H1 (cell line): ENCODE results near the gene NUP133. TPM values are rescaled to one million over a fixed set of nuclear protein-coding genes. Genes with fewer than 3 reads are reported as not detected.

Experiments
- CTCF ChIA-PET: fragments of 300-600 bp; sonication (Branson Sonifier 250); formaldehyde crosslinking; loops from one replicate; lab custom pipeline; 2021; ENCODE audit not compliant: partially characterized antibody; lab: Charles Lee
- POLR2A ChIA-PET: fragments of 300-600 bp; sonication (Branson Sonifier 250); formaldehyde crosslinking; loops from one replicate; lab custom pipeline; 2021; ENCODE audit warnings: inconsistent platforms; ENCODE audit not compliant: partially characterized antibody; lab: Charles Lee
- DNase-seq, 2 experiments: peaks; one replicate each; pipeline versions ENCODE4 v3.0.0 to v3.0.0-alpha.2; 2010 to 2022; ENCODE audit warnings: low spot score in 2 of 2, low read depth in 1 of 2, mixed read lengths in 1 of 2
- FAIRE-seq: peaks from 2 replicates; lab custom pipeline; 2011; peaks lifted over from hg19 to GRCh38; lab: Jason Lieb, UNC
- H2AFZ ChIP-seq: 2 replicates; pipeline ENCODE4 v1.8.1; 2012; ENCODE audit warnings: low read length, inconsistent platforms
- H2AK5ac ChIP-seq: 2 replicates; pipeline ENCODE4 v1.6.1; 2013; ENCODE audit warnings: low read depth, low read length
- H2BK120ac ChIP-seq: replicated peaks from 2 replicates; pipeline ENCODE3; 2013; ENCODE audit warnings: low read depth, low read length, inconsistent platforms
- H2BK12ac ChIP-seq: 2 replicates; pipeline ENCODE4 v1.6.1; 2013; ENCODE audit warnings: low read depth, low read length
- H2BK15ac ChIP-seq: 2 replicates; pipeline ENCODE4 v1.6.1; 2013; ENCODE audit warnings: low read length
- H2BK20ac ChIP-seq: 2 replicates; pipeline ENCODE4 v1.6.1; 2013; ENCODE audit warnings: low read length
- H2BK5ac ChIP-seq: 2 replicates; pipeline ENCODE4 v1.6.1; 2013; ENCODE audit warnings: low read depth, low read length
- H3K14ac ChIP-seq: 2 replicates; pipeline ENCODE4 v1.6.1; 2013; ENCODE audit warnings: inconsistent platforms; ENCODE audit not compliant: insufficient read length
- H3K18ac ChIP-seq: 2 replicates; pipeline ENCODE4 v1.6.1; 2013; ENCODE audit warnings: low read length; ENCODE audit errors: extremely low read depth
- H3K23ac ChIP-seq: 2 replicates; pipeline ENCODE4 v1.6.1; 2013; ENCODE audit warnings: inconsistent platforms; ENCODE audit not compliant: insufficient read length
- H3K23me2 ChIP-seq: 2 replicates; pipeline ENCODE4 v1.6.1; 2013; ENCODE audit warnings: low read depth, low read length
- H3K27ac ChIP-seq: 2 replicates; pipeline ENCODE4 v1.6.1; 2011; ENCODE audit warnings: low read depth, low read length, inconsistent platforms
- H3K27me3 ChIP-seq, 4 experiments: replicated peaks in 1 of 4; 1 replicate in 1 of 4; 2 replicates in 3 of 4; pipeline versions ENCODE4 v1.6.1 to v1.8.1; 2011 to 2013; ENCODE audit warnings: low read length in 3 of 4, mild to moderate bottlenecking in 3 of 4, inconsistent platforms in 2 of 4, mixed read lengths in 2 of 4, moderate library complexity in 1 of 4; ENCODE audit not compliant: control insufficient read depth in 3 of 4, insufficient read depth in 3 of 4; ENCODE audit errors: extremely low read depth in 1 of 4
- H3K36me3 ChIP-seq, 4 experiments: 2 replicates each; pipeline versions ENCODE4 v1.6.1 to v1.8.1; 2011 to 2013; ENCODE audit warnings: mild to moderate bottlenecking in 4 of 4, low read length in 3 of 4, moderate library complexity in 2 of 4, control low read depth in 1 of 4, inconsistent platforms in 1 of 4; ENCODE audit not compliant: insufficient read depth in 4 of 4, control insufficient read depth in 2 of 4
- H3K4ac ChIP-seq: replicated peaks from 2 replicates; pipeline ENCODE3; 2013; ENCODE audit warnings: low read length, low read depth, mixed read lengths, inconsistent platforms; ENCODE audit not compliant: insufficient read length
- H3K4me1 ChIP-seq, 4 experiments: replicated peaks in 1 of 4; 1 replicate in 1 of 4; 2 replicates in 3 of 4; pipeline versions ENCODE4 v1.6.1 to v1.8.1; 2011 to 2013; ENCODE audit warnings: low read length in 3 of 4, inconsistent platforms in 2 of 4, mixed read lengths in 1 of 4; ENCODE audit not compliant: insufficient read depth in 4 of 4, control insufficient read depth in 3 of 4
- H3K4me2 ChIP-seq, 2 experiments: 2 replicates each; pipeline versions ENCODE4 v1.6.1 to v1.8.1; 2011 to 2013; ENCODE audit warnings: low read depth in 2 of 2, low read length in 2 of 2, control low read depth in 1 of 2, inconsistent platforms in 1 of 2, mild to moderate bottlenecking in 1 of 2; ENCODE audit not compliant: insufficient read depth in 1 of 2
- H3K4me3 ChIP-seq, 4 experiments: fragments of 200-600, 300-600 bp in 1 of 4; sonication (generic), shearing (Covaris generic), sonication (Bioruptor Twin) in 1 of 4; 2 replicates each; pipeline versions ENCODE4 v1.5.1 to v1.8.1; 2011 to 2016; ENCODE audit warnings: low read length in 4 of 4, low read depth in 3 of 4, control low read depth in 2 of 4, inconsistent platforms in 2 of 4, mild to moderate bottlenecking in 2 of 4, mixed read lengths in 1 of 4, moderate library complexity in 1 of 4; ENCODE audit not compliant: insufficient read depth in 2 of 4; ENCODE audit errors: extremely low read depth in 1 of 4
- H3K56ac ChIP-seq: replicated peaks from 2 replicates; pipeline ENCODE3; 2013; ENCODE audit warnings: low read depth, mild to moderate bottlenecking, mixed read lengths, low read length, inconsistent platforms; ENCODE audit not compliant: insufficient read length
- H3K79me1 ChIP-seq: 2 replicates; pipeline ENCODE4 v1.6.1; 2013; ENCODE audit warnings: low read depth, low read length, control low read depth
- H3K79me2 ChIP-seq, 2 experiments: 2 replicates each; pipeline versions ENCODE4 v1.6.1 to v1.8.1; 2012 to 2013; ENCODE audit warnings: low read length in 2 of 2, mild to moderate bottlenecking in 2 of 2, inconsistent platforms in 1 of 2; ENCODE audit not compliant: insufficient read depth in 2 of 2, control insufficient read depth in 1 of 2
- H3K9ac ChIP-seq, 4 experiments: replicated peaks in 1 of 4; 1 replicate in 1 of 4; 2 replicates in 3 of 4; pipeline versions ENCODE4 v1.6.1 to v1.8.1; 2011 to 2013; ENCODE audit warnings: low read depth in 3 of 4, low read length in 3 of 4, control low read depth in 2 of 4, mild to moderate bottlenecking in 2 of 4, moderate library complexity in 2 of 4, inconsistent platforms in 1 of 4; ENCODE audit errors: extremely low read depth in 1 of 4
- H3K9me3 ChIP-seq, 2 experiments: 2 replicates each; pipeline versions ENCODE4 v1.6.1 to v1.8.1; 2012 to 2013; ENCODE audit warnings: mild to moderate bottlenecking in 2 of 2, moderate library complexity in 2 of 2, control low read depth in 1 of 2, inconsistent platforms in 1 of 2, low read depth in 1 of 2, low read length in 1 of 2, mixed read lengths in 1 of 2; ENCODE audit not compliant: insufficient read depth in 2 of 2
- H4K20me1 ChIP-seq, 2 experiments: replicated peaks in 1 of 2; 2 replicates each; pipeline versions ENCODE3 to v1.8.1; 2011 to 2013; ENCODE audit warnings: inconsistent platforms in 2 of 2, low read length in 2 of 2, mild to moderate bottlenecking in 1 of 2; ENCODE audit not compliant: insufficient read depth in 2 of 2, control insufficient read depth in 1 of 2
- H4K5ac ChIP-seq: 2 replicates; pipeline ENCODE4 v1.6.1; 2013; ENCODE audit warnings: low read length, low read depth, mixed read lengths, inconsistent platforms; ENCODE audit not compliant: insufficient read length
- H4K8ac ChIP-seq: 2 replicates; pipeline ENCODE4 v1.8.0; 2013; ENCODE audit warnings: mild to moderate bottlenecking, moderate library complexity, low read length, inconsistent platforms; ENCODE audit not compliant: insufficient read depth; ENCODE audit errors: extremely low read depth
- H4K91ac ChIP-seq: replicated peaks from 2 replicates; pipeline ENCODE3; 2013; ENCODE audit warnings: low read length, mixed read lengths, inconsistent platforms; ENCODE audit not compliant: insufficient read length
- CTBP2 ChIP-seq: IDR thresholded peaks from 2 replicates; pipeline ENCODE4 v1.7.0; 2011; ENCODE audit warnings: borderline replicate concordance, mild to moderate bottlenecking, moderate library complexity, mixed read lengths, low read length; ENCODE audit not compliant: insufficient read depth, insufficient read length
- EP300 ChIP-seq, 2 experiments: IDR thresholded peaks; 1 replicate in 1 of 2; 2 replicates in 1 of 2; pipeline ENCODE4 v1.6.1; 2011 to 2012; ENCODE audit warnings: low read depth in 2 of 2, low read length in 2 of 2, mild to moderate bottlenecking in 2 of 2, borderline replicate concordance in 1 of 2, inconsistent platforms in 1 of 2, moderate library complexity in 1 of 2
- MAFK ChIP-seq: IDR thresholded peaks from 2 replicates; pipeline ENCODE4 v1.6.1; 2012; ENCODE audit warnings: low read depth, mild to moderate bottlenecking, improper control_type of control experiment, low read length
- NRF1 ChIP-seq: IDR thresholded peaks from 2 replicates; pipeline ENCODE4 v1.6.1; 2011; ENCODE audit warnings: mild to moderate bottlenecking, low read depth, low read length, improper control_type of control experiment
- RAD21 ChIP-seq, 2 experiments: IDR thresholded peaks in 1 of 2; conservative IDR thresholded peaks in 1 of 2; 2 replicates each; pipeline ENCODE4 v1.6.1; 2011; ENCODE audit warnings: low read depth in 2 of 2, low read length in 2 of 2, improper control_type of control experiment in 1 of 2, inconsistent platforms in 1 of 2, mild to moderate bottlenecking in 1 of 2, moderate library complexity in 1 of 2
- RNF2 ChIP-seq: fragments of 200-900, 300-1000 bp; sonication (generic); IDR thresholded peaks from 2 replicates; pipeline ENCODE4 v1.7.1; 2016; ENCODE audit warnings: borderline replicate concordance, low read depth, mild to moderate bottlenecking, antibody characterized with exemption, low read length; ENCODE audit not compliant: poor library complexity, severe bottlenecking; ENCODE audit errors: missing control alignments
- SAP30 ChIP-seq: fragments of 300-600 bp; sonication (generic); IDR thresholded peaks from 2 replicates; pipeline ENCODE4 v1.7.1; 2012; ENCODE audit warnings: low read length, moderate library complexity, mild to moderate bottlenecking, inconsistent platforms; ENCODE audit not compliant: insufficient read depth, insufficient replicate concordance
- SP1 ChIP-seq: IDR thresholded peaks from 2 replicates; pipeline ENCODE4 v1.6.1; 2011; ENCODE audit warnings: low read depth, low read length
- SP2 ChIP-seq: IDR thresholded peaks from 2 replicates; pipeline ENCODE4 v1.6.1; 2012; ENCODE audit warnings: mild to moderate bottlenecking, low read length, inconsistent platforms
- TAF7 ChIP-seq: optimal IDR thresholded peaks from 2 replicates; pipeline ENCODE3; 2011; ENCODE audit warnings: low read depth, mild to moderate bottlenecking, inconsistent platforms, low read length, moderate library complexity, borderline replicate concordance
- WGBS, 2 experiments: shearing (Covaris generic) in 1 of 2; methylation state at CpG; one replicate each; pipeline versions ENCODE4 v1.1.6 to v1.1.7; 2013 to 2015; ENCODE audit warnings: low lambda C conversion rate in 2 of 2, mixed read lengths in 2 of 2, inconsistent platforms in 1 of 2, low coverage in 1 of 2, missing lambda C conversion rate in 1 of 2; ENCODE audit not compliant: insufficient replicate concordance in 2 of 2, insufficient coverage in 1 of 2, insufficient read length in 1 of 2; ENCODE audit errors: extremely low coverage in 1 of 2, missing lambda C conversion rate in 1 of 2; 5-methylcytosine and 5-hydroxymethylcytosine counted together
- polyA plus RNA-seq, 7 experiments: library from polyadenylated mRNA; depleted of rRNA in 3 of 7; stranded (reverse) in 5 of 7; unstranded in 2 of 7; fragments of >200 nt in 5 of 7; fragments of 200-250 nt in 2 of 7; gene quantifications; 1 replicate in 5 of 7; 2 replicates in 1 of 7; 4 replicates in 1 of 7; pipeline versions ENCODE4 v1.2.1 to v1.2.3, GENCODE V29; 2011 to 2013; ENCODE audit warnings: missing spikeins in 2 of 7, mixed read lengths in 2 of 7
- total RNA-seq: library from RNA; stranded (reverse); fragmentation: NEBNext Ultra II Directional; extraction: Animal tissue kit (Norgen Biotek cat#: 25700); gene quantifications from 2 replicates; pipeline ENCODE4 v1.2.1, GENCODE V29; 2021
- TF ChIP-seq, protein P1 (sequence below): IDR thresholded peaks from 2 replicates; pipeline ENCODE4 v1.6.1; 2012; ENCODE audit warnings: low read length, inconsistent platforms

NUP133 gene
- total and polyA plus RNA-seq, 2 of the 8 experiments (the other 6 are each of a cell fraction or from before 2014, with no cell fraction given): 20.6 to 72.1 TPM

GRCh38 chr1:229538945-229539344 lies 30.8 kb upstream of the NUP133 start:
- Histone ChIP-seq H3K18ac (no peak overlapping the region), H3K27ac (no peak overlapping the region), H3K4me2 (no peak overlapping the region), H3K79me1 (no peaks in the 10 kb centered on the region), H3K4me3 (no peak overlapping the region), H2AK5ac (no peak overlapping the region), H3K9ac (no peak overlapping the region), H2BK20ac (no peak overlapping the region), H4K20me1 (no peaks in the 10 kb centered on the region), H4K91ac (no peak overlapping the region), H3K14ac (no peak overlapping the region), H2BK5ac (no peak overlapping the region), H3K4ac (no peak overlapping the region), H3K36me3 (peaks cover 0 to 9% (median 3%) of the 10 kb centered on the region in 4 experiments; a peak in 5 of 8 replicates), H3K23me2 (no peaks in the 10 kb centered on the region), H2AFZ (no peak overlapping the region), H4K8ac (no peak overlapping the region), H4K5ac (no peak overlapping the region), H3K56ac (no peak overlapping the region), H2BK15ac (no peak overlapping the region), H2BK12ac (no peak overlapping the region), H3K23ac (no peak overlapping the region), H3K79me2 (no peaks in the 10 kb centered on the region), H3K9me3 (no peaks in the 10 kb centered on the region), H2BK120ac (no peak overlapping the region), H3K4me1 (no peaks in the 10 kb centered on the region), H3K27me3 (no peaks in the 10 kb centered on the region)
- ChIA-PET POLR2A (interaction anchor here (1.7 kb wide), 1 partner anchor 31 kb away, joined by 5 read pairs; the partner anchor contains the start of gene NUP133), CTCF (interaction anchor here (0.6 kb wide), 1 partner anchor 188 kb away, joined by 3 read pairs; no protein-coding TSS in a partner anchor)
- WGBS, 2 experiments: 87% methylated on average over 5 of the region's 5 CpGs; no CpG with 5 or more reads in 1 of the 2 experiments
- FAIRE-seq (no peak), DNase-seq (no peak)
- TF ChIP-seq SP2: no peak
- TF ChIP-seq EP300 (IDR thresholded peaks at IDR 0.05; ENCODE audit: borderline replicate concordance in 1 of 2, low read depth in 2 of 2, low read length in 2 of 2): no peak
- no peak for TF ChIP-seq NRF1
- TF ChIP-seq RAD21 (IDR thresholded peaks at IDR 0.05 in 1 of 2, conservative IDR thresholded peaks at IDR 0.05 in 1 of 2; ENCODE audit: low read depth in 2 of 2, low read length in 2 of 2): no peak
- no peak for TF ChIP-seq SP1
- TF ChIP-seq CTBP2: no peak
- TF ChIP-seq SAP30: no peak
- no peak for TF ChIP-seq MAFK
- TF ChIP-seq, protein P1, sequence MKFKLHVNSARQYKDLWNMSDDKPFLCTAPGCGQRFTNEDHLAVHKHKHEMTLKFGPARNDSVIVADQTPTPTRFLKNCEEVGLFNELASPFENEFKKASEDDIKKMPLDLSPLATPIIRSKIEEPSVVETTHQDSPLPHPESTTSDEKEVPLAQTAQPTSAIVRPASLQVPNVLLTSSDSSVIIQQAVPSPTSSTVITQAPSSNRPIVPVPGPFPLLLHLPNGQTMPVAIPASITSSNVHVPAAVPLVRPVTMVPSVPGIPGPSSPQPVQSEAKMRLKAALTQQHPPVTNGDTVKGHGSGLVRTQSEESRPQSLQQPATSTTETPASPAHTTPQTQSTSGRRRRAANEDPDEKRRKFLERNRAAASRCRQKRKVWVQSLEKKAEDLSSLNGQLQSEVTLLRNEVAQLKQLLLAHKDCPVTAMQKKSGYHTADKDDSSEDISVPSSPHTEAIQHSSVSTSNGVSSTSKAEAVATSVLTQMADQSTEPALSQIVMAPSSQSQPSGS: no peak
- TF ChIP-seq RNF2: no peak
- TF ChIP-seq TAF7: no peak
